LNCaP clone FGC (cell line): Measurements from ENCODE around the gene PTPN5.

Experiments
- DNase-seq: peaks from one replicate; pipeline ENCODE4 v3.0.0-alpha.2; 2011; ENCODE audit warnings: low read depth
- H3K4me3 ChIP-seq: 2 replicates; pipeline ENCODE4 v1.5.1; 2011; ENCODE audit warnings: mild to moderate bottlenecking, low read depth, low read length, control low read depth
- TF ChIP-seq, protein P1 (sequence below): IDR thresholded peaks from 2 replicates; pipeline ENCODE4 v1.5.1; 2012; ENCODE audit warnings: mild to moderate bottlenecking; ENCODE audit not compliant: control insufficient read depth, insufficient read depth; ENCODE audit errors: extremely low read depth

PTPN5 gene

DNA sequence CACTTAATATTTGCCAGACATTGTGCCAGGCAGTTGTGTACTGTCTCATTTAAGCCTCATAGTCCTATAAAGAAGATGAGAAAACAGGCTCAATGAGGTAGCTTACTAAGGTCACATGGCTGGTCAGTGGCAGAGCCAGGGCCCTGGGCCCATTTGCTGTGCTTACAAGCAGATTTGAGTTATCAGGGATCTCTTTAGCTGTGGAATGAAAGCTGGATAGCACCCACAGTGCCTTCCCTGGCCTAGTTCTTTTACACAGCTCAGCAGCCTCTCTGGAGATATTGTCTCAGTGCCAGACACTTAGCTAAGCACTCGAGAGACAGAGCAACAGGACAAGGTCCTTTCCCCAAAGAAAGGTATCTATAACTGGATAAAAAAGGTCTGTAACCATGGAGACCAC is 86.9 kb downstream of the PTPN5 start:
- no peak for DNase-seq
- TF ChIP-seq, protein P1, sequence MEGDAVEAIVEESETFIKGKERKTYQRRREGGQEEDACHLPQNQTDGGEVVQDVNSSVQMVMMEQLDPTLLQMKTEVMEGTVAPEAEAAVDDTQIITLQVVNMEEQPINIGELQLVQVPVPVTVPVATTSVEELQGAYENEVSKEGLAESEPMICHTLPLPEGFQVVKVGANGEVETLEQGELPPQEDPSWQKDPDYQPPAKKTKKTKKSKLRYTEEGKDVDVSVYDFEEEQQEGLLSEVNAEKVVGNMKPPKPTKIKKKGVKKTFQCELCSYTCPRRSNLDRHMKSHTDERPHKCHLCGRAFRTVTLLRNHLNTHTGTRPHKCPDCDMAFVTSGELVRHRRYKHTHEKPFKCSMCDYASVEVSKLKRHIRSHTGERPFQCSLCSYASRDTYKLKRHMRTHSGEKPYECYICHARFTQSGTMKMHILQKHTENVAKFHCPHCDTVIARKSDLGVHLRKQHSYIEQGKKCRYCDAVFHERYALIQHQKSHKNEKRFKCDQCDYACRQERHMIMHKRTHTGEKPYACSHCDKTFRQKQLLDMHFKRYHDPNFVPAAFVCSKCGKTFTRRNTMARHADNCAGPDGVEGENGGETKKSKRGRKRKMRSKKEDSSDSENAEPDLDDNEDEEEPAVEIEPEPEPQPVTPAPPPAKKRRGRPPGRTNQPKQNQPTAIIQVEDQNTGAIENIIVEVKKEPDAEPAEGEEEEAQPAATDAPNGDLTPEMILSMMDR, result no peak
- no peak overlapping the region for H3K4me3 ChIP-seq

DNA sequence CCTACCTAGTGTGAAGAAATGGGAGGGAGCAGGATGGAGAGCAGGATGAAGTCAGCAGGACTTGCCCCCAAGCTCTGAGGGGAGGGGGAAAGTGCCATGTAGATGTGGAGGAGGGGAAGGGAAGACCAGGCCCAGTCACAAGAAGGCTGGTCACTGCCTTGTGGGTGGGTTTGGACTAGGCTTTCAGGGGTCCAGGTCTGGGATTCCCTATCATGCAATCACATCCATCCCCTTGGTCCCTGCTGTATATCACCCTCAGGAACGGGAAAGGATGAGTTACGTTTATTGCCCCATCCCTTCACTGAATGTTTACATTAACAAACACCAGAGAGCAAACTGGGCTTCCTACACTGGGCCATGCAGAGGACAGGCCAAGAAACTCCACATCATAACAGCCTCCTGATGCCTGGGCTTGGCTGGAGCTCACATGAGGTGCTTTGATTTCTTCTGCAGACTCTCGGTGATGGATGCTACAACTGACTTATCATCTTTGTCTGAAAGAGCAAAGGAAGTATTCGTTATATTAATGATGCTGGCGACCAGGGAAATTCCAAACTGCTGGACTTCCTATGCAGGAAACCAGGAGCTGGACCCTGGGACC is 87.5 kb downstream of the PTPN5 start:
- TF ChIP-seq, protein P1, result no peak
- DNase-seq, result no peak
- H3K4me3 ChIP-seq, result no peak overlapping the region

DNA sequence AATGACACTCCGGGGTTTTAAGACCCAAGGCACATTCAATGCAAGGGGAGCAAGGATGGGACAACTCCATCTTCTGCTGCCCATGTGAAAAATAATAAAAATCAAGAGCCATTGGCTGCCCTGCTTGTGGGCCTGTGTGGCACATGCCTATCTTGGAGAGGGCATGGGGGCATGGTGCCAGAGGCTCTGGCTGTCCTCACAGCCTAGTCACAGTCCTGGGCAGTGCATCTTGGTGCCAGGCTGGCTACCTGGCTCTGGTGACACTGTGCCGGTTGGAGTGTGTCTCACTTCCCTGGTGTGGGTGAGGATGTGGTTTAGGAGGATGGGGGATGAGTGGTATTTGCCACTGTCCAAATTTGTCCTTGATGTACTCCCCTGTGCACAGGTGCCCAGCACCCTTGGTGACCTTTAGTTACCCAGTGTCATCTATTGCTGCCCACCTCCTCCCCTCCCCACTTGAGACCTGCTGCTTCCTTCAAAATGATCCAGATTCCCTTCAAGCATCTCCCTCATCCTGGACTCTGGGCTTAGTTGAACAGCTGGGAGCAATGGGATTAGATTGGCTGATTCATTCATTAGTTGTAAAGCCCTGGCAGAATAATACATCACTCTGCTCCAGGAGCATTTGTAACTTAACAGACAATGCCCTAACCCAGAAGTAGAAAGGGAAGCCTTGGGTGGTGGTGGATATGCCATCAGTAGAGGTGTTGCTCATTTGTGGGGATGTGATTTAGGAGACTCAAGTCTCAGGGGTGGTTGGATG is 88.4 kb downstream of the PTPN5 start:
- H3K4me3 ChIP-seq, result no peak overlapping the region
- no peak for DNase-seq
- TF ChIP-seq, protein P1, result no peak

DNA sequence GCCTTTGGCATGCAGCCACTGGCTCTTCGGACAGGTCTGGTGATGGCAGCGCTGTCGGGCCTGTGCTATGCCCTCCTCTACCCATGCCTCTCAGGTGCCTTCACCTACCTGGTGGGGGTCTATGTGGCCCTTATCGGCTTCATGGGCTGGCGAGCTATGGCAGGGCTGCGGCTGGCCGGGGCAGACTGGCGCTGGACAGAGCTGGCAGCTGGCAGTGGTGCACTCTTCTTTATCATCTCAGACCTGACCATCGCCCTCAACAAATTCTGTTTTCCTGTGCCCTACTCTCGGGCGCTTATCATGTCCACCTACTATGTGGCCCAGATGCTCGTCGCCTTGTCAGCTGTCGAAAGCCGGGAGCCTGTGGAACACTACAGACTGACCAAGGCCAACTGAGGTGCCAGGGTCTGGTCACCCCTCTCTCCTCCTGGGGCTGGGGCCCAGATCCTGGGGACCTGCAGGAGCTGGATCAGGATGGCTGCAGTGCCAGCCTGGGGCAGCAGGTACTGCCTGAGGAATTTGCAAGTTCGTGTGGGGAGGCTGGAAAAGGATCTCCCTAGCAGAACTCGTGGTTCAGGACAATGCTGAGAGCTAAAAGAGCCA is 89.9 kb downstream of the PTPN5 start:
- DNase-seq, result no peak
- no peak overlapping the region for H3K4me3 ChIP-seq
- TF ChIP-seq, protein P1, result no peak

DNA sequence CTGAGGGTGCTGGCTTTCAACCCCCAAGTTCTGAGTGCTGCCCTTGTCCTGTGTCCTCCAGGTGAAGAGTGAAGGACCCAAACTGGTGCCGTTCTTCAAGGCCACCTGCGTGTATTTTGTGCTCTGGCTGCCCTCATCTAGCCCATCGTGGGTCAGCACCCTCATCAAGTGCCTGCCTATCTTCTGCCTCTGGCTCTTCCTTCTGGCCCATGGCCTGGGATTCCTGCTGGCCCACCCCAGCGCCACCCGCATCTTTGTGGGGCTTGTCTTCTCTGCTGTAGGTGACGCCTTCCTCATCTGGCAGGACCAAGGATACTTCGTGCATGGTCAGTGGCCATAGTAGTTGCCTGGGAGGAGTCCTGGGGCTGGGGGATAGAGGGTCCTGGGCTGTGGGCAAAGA is 90.7 kb downstream of the PTPN5 start:
- H3K4me3 ChIP-seq, result no peak overlapping the region
- DNase-seq, result no peak
- TF ChIP-seq, protein P1, result no peak

DNA sequence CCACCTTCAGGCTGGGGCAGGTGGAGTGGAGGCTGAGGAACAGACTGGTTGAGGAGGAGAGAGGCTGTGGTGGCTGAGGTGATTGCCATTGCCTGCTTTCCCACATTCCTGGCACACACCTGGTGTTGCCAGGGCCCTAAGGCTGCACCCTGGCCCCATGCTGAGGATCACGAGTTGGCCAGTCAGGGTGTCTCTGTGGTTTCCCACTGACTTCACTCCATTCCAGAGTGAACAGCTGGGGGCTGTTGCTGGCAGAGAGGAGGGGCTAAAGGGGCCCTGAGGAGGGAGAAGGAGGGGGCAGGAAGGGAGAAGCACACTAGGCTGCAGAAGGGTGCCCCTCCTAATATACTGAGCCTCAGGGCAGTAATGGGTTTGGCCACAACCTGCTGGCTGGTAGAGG is 91.2 kb downstream of the PTPN5 start:
- no peak for DNase-seq
- no peak overlapping the region for H3K4me3 ChIP-seq
- TF ChIP-seq, protein P1, result no peak
